ENCODE results near the gene RASL12.

Gene RASL12

DNA sequence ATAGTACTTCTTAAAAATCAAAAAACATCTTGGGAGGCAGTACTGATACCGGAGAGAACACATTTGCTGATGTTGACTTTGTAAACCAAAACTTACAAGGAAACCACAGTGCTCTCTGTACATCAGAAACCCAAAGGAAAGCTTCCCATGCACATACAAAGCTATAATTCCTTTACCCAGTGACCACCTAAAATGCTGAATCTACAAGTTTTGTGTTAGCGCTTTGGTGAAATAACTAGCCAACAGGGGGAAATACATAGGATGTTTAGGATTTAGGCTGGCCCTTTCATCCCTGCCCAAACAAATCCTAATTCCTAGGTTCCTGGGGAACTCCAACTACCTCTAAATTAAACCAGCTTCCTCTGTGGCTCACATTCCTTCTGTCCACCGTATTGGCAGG, 62.8 kb downstream of the RASL12 start:
- H3K4me3 ChIP-seq (ENCODE audit: low read depth, low read length): no peak overlapping the region
- DNase-seq (ENCODE audit: low read depth): no peak
- TF ChIP-seq, protein P1, sequence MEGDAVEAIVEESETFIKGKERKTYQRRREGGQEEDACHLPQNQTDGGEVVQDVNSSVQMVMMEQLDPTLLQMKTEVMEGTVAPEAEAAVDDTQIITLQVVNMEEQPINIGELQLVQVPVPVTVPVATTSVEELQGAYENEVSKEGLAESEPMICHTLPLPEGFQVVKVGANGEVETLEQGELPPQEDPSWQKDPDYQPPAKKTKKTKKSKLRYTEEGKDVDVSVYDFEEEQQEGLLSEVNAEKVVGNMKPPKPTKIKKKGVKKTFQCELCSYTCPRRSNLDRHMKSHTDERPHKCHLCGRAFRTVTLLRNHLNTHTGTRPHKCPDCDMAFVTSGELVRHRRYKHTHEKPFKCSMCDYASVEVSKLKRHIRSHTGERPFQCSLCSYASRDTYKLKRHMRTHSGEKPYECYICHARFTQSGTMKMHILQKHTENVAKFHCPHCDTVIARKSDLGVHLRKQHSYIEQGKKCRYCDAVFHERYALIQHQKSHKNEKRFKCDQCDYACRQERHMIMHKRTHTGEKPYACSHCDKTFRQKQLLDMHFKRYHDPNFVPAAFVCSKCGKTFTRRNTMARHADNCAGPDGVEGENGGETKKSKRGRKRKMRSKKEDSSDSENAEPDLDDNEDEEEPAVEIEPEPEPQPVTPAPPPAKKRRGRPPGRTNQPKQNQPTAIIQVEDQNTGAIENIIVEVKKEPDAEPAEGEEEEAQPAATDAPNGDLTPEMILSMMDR (conservative IDR thresholded peaks at IDR 0.05; ENCODE audit: low read depth, low read length): no peak
